Astrocyte (in vitro differentiated cells and primary cell): ENCODE measurements around the gene MGAM2. TPM values are rescaled to one million over a fixed set of nuclear protein-coding genes. Genes with fewer than 3 reads are reported as not detected.

Source experiments
- DNase-seq: peaks from one replicate; pipeline ENCODE4 v3.0.0-alpha.2; 2010; ENCODE audit warnings: low read depth
- FAIRE-seq: peaks from 2 replicates; lab custom pipeline; 2011; peaks lifted over from hg19 to GRCh38; lab: Jason Lieb, UNC
- H2AFZ ChIP-seq: 2 replicates; pipeline ENCODE4 v1.6.0; 2012; ENCODE audit warnings: low read depth, low read length, inconsistent platforms
- H3K27ac ChIP-seq: 2 replicates; pipeline ENCODE4 v1.5.1; 2011; ENCODE audit warnings: low read depth, low read length, inconsistent platforms
- H3K27me3 ChIP-seq: 2 replicates; pipeline ENCODE4 v1.6.0; 2011; ENCODE audit warnings: low read length, inconsistent platforms; ENCODE audit not compliant: insufficient read depth
- H3K36me3 ChIP-seq: 2 replicates; pipeline ENCODE4 v1.5.1; 2011; ENCODE audit warnings: low read length, inconsistent platforms; ENCODE audit not compliant: insufficient read depth
- H3K4me1 ChIP-seq: 2 replicates; pipeline ENCODE4 v1.5.1; 2011; ENCODE audit warnings: low read length, inconsistent platforms; ENCODE audit not compliant: insufficient read depth
- H3K4me2 ChIP-seq: 2 replicates; pipeline ENCODE4 v1.6.0; 2012; ENCODE audit warnings: low read length, inconsistent platforms
- H3K4me3 ChIP-seq: 2 replicates; pipeline ENCODE4 v1.5.1; 2011; ENCODE audit warnings: low read depth, mild to moderate bottlenecking, low read length, inconsistent platforms; ENCODE audit not compliant: insufficient read depth
- H3K79me2 ChIP-seq: 2 replicates; pipeline ENCODE4 v1.6.0; 2012; ENCODE audit warnings: mild to moderate bottlenecking, low read length, inconsistent platforms; ENCODE audit not compliant: insufficient read depth
- H3K9ac ChIP-seq: 2 replicates; pipeline ENCODE4 v1.6.0; 2012; ENCODE audit warnings: mild to moderate bottlenecking, low read length, inconsistent platforms
- H3K9me3 ChIP-seq: 2 replicates; pipeline ENCODE4 v1.5.1; 2012; ENCODE audit warnings: low read depth, mild to moderate bottlenecking, low read length, inconsistent platforms; ENCODE audit not compliant: insufficient read depth
- H4K20me1 ChIP-seq: 2 replicates; pipeline ENCODE4 v1.6.0; 2012; ENCODE audit warnings: low read length, inconsistent platforms; ENCODE audit not compliant: insufficient read depth
- H3K27ac Mint-ChIP-seq: one replicate; pipeline ENCODE4 v1.8.0; 2021; ENCODE audit warnings: mild to moderate bottlenecking, mixed read lengths; ENCODE audit not compliant: unreplicated experiment
- H3K27me3 Mint-ChIP-seq: one replicate; pipeline ENCODE4 v1.8.0; 2021; ENCODE audit warnings: low read depth, mixed read lengths; ENCODE audit not compliant: unreplicated experiment
- H3K36me3 Mint-ChIP-seq: one replicate; pipeline ENCODE4 v1.8.0; 2021; ENCODE audit warnings: low read depth, mixed read lengths; ENCODE audit not compliant: unreplicated experiment
- H3K4me1 Mint-ChIP-seq: one replicate; pipeline ENCODE4 v1.8.0; 2021; ENCODE audit warnings: low read depth, mixed read lengths; ENCODE audit not compliant: unreplicated experiment
- H3K4me3 Mint-ChIP-seq: one replicate; pipeline ENCODE4 v1.8.0; 2021; ENCODE audit warnings: mild to moderate bottlenecking, moderate library complexity, mixed read lengths; ENCODE audit not compliant: unreplicated experiment
- H3K9me3 Mint-ChIP-seq: one replicate; pipeline ENCODE4 v1.8.0; 2021; ENCODE audit warnings: mild to moderate bottlenecking, mixed read lengths; ENCODE audit not compliant: unreplicated experiment
- EZH2 ChIP-seq: IDR thresholded peaks from 2 replicates; pipeline ENCODE4 v1.6.1; 2012; ENCODE audit warnings: mild to moderate bottlenecking, low read length, inconsistent platforms; ENCODE audit not compliant: insufficient read depth
- total RNA-seq: library from RNA; stranded (reverse); gene quantifications from 2 replicates; pipeline ENCODE4 v1.2.1, GENCODE V29; 2021
- TF ChIP-seq, protein P1 (sequence below): IDR thresholded peaks from 2 replicates; pipeline ENCODE4 v1.5.1; 2011; ENCODE audit warnings: low read depth, mild to moderate bottlenecking, inconsistent platforms, low read length, moderate library complexity; ENCODE audit not compliant: insufficient read depth

Gene MGAM2
- total RNA-seq, 1 donor from 2014 or later, result 0.05 TPM

DNA sequence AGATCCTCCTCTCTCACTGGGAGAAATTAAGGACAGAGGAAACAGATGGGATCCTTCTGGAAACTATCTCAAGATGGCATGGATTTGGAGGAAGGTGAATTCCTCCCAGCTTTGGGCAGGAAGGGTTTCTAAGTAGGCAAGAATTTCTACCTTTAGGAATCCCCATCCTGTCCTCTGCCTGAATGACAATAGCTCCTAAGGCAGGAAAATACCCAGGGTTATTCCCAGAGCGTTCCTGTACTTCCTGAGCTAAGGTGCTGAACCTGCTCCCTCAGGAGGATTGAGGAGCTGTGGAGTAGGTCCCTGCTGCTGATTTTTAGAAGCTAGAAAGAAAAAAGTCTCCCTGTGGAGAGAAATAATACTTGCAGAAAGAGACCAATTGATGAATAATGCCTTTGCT is 568 bp downstream of the MGAM2 start:
- Histone ChIP-seq H4K20me1 (no peaks in the 10 kb centered on the region), H3K36me3 (no peaks in the 10 kb centered on the region), H3K27me3 (no peaks in the 10 kb centered on the region), H3K27ac (no peak overlapping the region), H3K9me3 (no peaks in the 10 kb centered on the region), H2AFZ (no peak overlapping the region), H3K9ac (no peak overlapping the region), H3K4me2 (no peak overlapping the region), H3K4me3 (no peak overlapping the region), H3K79me2 (no peaks in the 10 kb centered on the region), H3K4me1 (no peaks in the 10 kb centered on the region)
- H3K27me3 Mint-ChIP-seq, result no peaks in the 10 kb centered on the region
- no peaks in the 10 kb centered on the region for H3K36me3 Mint-ChIP-seq
- no peak overlapping the region for H3K4me3 Mint-ChIP-seq
- DNase-seq (no peak), FAIRE-seq (no peak)
- H3K27ac Mint-ChIP-seq, result no peak overlapping the region
- no peaks in the 10 kb centered on the region for H3K9me3 Mint-ChIP-seq
- TF ChIP-seq EZH2, result no peak
- TF ChIP-seq, protein P1, sequence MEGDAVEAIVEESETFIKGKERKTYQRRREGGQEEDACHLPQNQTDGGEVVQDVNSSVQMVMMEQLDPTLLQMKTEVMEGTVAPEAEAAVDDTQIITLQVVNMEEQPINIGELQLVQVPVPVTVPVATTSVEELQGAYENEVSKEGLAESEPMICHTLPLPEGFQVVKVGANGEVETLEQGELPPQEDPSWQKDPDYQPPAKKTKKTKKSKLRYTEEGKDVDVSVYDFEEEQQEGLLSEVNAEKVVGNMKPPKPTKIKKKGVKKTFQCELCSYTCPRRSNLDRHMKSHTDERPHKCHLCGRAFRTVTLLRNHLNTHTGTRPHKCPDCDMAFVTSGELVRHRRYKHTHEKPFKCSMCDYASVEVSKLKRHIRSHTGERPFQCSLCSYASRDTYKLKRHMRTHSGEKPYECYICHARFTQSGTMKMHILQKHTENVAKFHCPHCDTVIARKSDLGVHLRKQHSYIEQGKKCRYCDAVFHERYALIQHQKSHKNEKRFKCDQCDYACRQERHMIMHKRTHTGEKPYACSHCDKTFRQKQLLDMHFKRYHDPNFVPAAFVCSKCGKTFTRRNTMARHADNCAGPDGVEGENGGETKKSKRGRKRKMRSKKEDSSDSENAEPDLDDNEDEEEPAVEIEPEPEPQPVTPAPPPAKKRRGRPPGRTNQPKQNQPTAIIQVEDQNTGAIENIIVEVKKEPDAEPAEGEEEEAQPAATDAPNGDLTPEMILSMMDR, result no peak
- H3K4me1 Mint-ChIP-seq, result no peaks in the 10 kb centered on the region

DNA sequence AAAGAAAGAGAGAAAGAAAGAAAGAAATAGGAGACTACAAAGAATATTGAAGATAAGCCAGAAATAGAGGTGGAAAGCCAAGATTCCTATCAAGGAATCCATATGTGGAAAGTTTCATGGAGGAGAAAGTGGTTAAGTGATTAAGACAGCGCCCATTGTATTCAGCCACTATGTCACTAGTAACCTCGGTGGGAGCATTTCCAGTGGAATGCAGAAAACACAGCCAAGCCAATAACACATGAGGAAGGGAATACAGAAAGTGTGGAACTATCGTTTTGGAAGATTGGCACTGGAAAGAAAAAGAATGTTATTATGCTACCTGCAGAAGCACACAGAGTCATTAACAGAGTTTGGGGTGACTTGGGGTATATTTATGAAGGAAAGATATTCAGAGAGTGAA is 2.7 kb downstream of the MGAM2 start:
- no peaks in the 10 kb centered on the region for H4K20me1 ChIP-seq
- no peaks in the 10 kb centered on the region for H3K4me1 ChIP-seq
- no peaks in the 10 kb centered on the region for H3K27me3 Mint-ChIP-seq
- H2AFZ ChIP-seq, result no peak overlapping the region
- no peaks in the 10 kb centered on the region for H3K27me3 ChIP-seq
- no peaks in the 10 kb centered on the region for H3K4me1 Mint-ChIP-seq
- H3K4me2 ChIP-seq, result no peak overlapping the region
- no peak overlapping the region for H3K27ac Mint-ChIP-seq
- H3K9me3 Mint-ChIP-seq, result no peaks in the 10 kb centered on the region
- H3K36me3 ChIP-seq, result no peaks in the 10 kb centered on the region
- H3K4me3 ChIP-seq, result no peak overlapping the region
- TF ChIP-seq, protein P1, result no peak
- no peak overlapping the region for H3K27ac ChIP-seq
- H3K9me3 ChIP-seq, result no peaks in the 10 kb centered on the region
- FAIRE-seq (no peak), DNase-seq (no peak)
- no peak overlapping the region for H3K4me3 Mint-ChIP-seq
- H3K36me3 Mint-ChIP-seq, result no peaks in the 10 kb centered on the region
- no peak overlapping the region for H3K9ac ChIP-seq
- no peaks in the 10 kb centered on the region for H3K79me2 ChIP-seq

DNA sequence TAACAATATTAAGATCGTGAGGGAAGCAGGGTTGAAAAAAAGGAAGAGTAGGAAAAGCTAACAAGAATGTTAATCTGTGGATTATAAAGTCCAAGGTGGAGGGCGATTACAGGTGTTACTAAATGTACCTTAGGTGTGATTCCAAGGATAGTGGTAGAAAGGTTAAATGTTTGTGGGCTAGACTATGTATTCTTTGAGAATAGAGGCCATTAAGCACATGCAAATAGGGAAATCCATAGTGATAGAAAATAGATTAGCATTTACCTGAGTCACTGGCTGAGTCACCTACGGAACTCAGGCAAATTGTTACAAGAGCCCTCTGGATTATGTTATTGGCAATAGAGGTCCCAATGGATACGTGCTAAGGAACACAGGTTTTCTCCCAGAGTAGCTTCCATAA is 9.0 kb downstream of the MGAM2 start:
- H3K27ac ChIP-seq, result no peak overlapping the region
- no peaks in the 10 kb centered on the region for H4K20me1 ChIP-seq
- no peak overlapping the region for H3K9ac ChIP-seq
- FAIRE-seq, result no peak
- Mint-ChIP-seq H3K4me3 (no peak overlapping the region), H3K9me3 (no peaks in the 10 kb centered on the region), H3K4me1 (no peaks in the 10 kb centered on the region), H3K36me3 (no peaks in the 10 kb centered on the region), H3K27me3 (no peaks in the 10 kb centered on the region), H3K27ac (no peak overlapping the region)
- H3K4me1 ChIP-seq, result no peaks in the 10 kb centered on the region
- no peak overlapping the region for H2AFZ ChIP-seq
- no peak overlapping the region for H3K4me2 ChIP-seq
- H3K4me3 ChIP-seq, result no peak overlapping the region
- TF ChIP-seq, protein P1, result no peak
- no peak for TF ChIP-seq EZH2
- DNase-seq, result no peak
- no peaks in the 10 kb centered on the region for H3K9me3 ChIP-seq
- no peaks in the 10 kb centered on the region for H3K27me3 ChIP-seq
- no peaks in the 10 kb centered on the region for H3K36me3 ChIP-seq
- no peaks in the 10 kb centered on the region for H3K79me2 ChIP-seq
